Ovary (tissue), 9 donors: Measurements from ENCODE around the gene TENT4B. TPM values are rescaled to one million over a fixed set of nuclear protein-coding genes. Genes with fewer than 3 reads are reported as not detected.

Experiments used
- DNase-seq, 5 donors: peaks; one replicate each; pipeline ENCODE4 v3.0.0-alpha.2; 2019 to 2020
- H3K27ac ChIP-seq, 2 donors: fragments of 200-600 bp; one replicate each; pipeline versions ENCODE4 v1.5.1 to v1.8.0; 2019 to 2022
- H3K27me3 ChIP-seq: fragments of 200-600 bp; one replicate; pipeline ENCODE4 v1.8.0; 2022
- H3K36me3 ChIP-seq: fragments of 200-600 bp; sonication (generic); one replicate; pipeline ENCODE4 v1.5.1; 2019
- H3K4me1 ChIP-seq: one replicate; pipeline ENCODE4 v1.8.1; 2013; ENCODE audit warnings: mild to moderate bottlenecking, moderate library complexity; ENCODE audit not compliant: insufficient read depth
- H3K4me3 ChIP-seq: fragments of 200-600 bp; sonication (generic); one replicate; pipeline ENCODE4 v1.5.1; 2017
- H3K9me3 ChIP-seq, 2 donors: fragments of 200-600 bp in 1 of 2; sonication (generic) in 1 of 2; one replicate each; pipeline versions ENCODE4 v1.5.1 to v1.8.1; 2013 to 2019; ENCODE audit warnings: mild to moderate bottlenecking in 1 of 2, moderate library complexity in 1 of 2
- CTCF ChIP-seq, 3 donors: fragments of 450-650 bp in 2 of 3; fragments of 200-600 bp in 1 of 3; IDR thresholded peaks; one replicate each; pipeline versions ENCODE4 v1.5.1 to v1.8.0; 2016 to 2022; ENCODE audit warnings: antibody characterized with exemption in 3 of 3, mild to moderate bottlenecking in 1 of 3
- EP300 ChIP-seq: sonication (generic); formaldehyde crosslinking; IDR thresholded peaks from one replicate; pipeline ENCODE4 v1.6.1; 2017; ENCODE audit warnings: antibody characterized with exemption
- POLR2A ChIP-seq: fragments of 450-650 bp; IDR thresholded peaks from one replicate; pipeline ENCODE4 v1.6.1; 2017; ENCODE audit warnings: antibody characterized with exemption, mild to moderate bottlenecking, moderate library complexity
- WGBS, 3 donors: extraction: QIAGEN DNeasy Blood & Tissue Kit in 1 of 3; methylation state at CpG; one replicate each; pipeline versions ENCODE4 v1.1.5 to v1.1.7; 2013 to 2017; 5-methylcytosine and 5-hydroxymethylcytosine counted together
- intact Hi-C, 4 donors: fragments of 100-400 bp; cut with DNase I; formaldehyde crosslinking; loops; one replicate each; pipeline versions ENCODE4 v1.11.0 to v1.15.1; 2022 to 2023
- polyA plus RNA-seq, 2 donors: library from polyadenylated mRNA; stranded (reverse); fragments of 200-250 nt in 1 of 2; fragments of 350-450 nt in 1 of 2; fragmentation: Illumina TruSeq in 1 of 2; extraction: RNeasy Lipid Tissue Mini Kit (QIAGEN cat#74804) in 1 of 2; gene quantifications; one replicate each; pipeline ENCODE4 v1.2.3, GENCODE V29; 2013 to 2014
- total RNA-seq, 7 donors: library from RNA; depleted of rRNA in 2 of 7; stranded (reverse); fragments of >200 nt in 2 of 7; fragmentation: NEBNext Ultra II Directional in 3 of 7; extraction: Animal tissue kit (Norgen Biotek cat#: 25700) in 3 of 7; gene quantifications; one replicate each; pipeline versions ENCODE4 v1.1.0 to v1.2.4, GENCODE V29; 2016 to 2023
- donor health status: DM: no; HTN: no; CAD: no; lungs with moderate emphysema.
- donor health status: DM: no; HTN: no; CAD: no.
- donor health status: Bipolar disorder and iron deficiency.
- donor health status: DM: yes; HTN: yes; CAD: no.
- donor health status: DM: no; HTN: no; CAD: no.
- donor health status: DM: yes; HTN: yes; CAD: no.

The TENT4B gene
- total and polyA plus RNA-seq, 9 donors = 5.3 to 17.7 (median 12.3) TPM

DNA sequence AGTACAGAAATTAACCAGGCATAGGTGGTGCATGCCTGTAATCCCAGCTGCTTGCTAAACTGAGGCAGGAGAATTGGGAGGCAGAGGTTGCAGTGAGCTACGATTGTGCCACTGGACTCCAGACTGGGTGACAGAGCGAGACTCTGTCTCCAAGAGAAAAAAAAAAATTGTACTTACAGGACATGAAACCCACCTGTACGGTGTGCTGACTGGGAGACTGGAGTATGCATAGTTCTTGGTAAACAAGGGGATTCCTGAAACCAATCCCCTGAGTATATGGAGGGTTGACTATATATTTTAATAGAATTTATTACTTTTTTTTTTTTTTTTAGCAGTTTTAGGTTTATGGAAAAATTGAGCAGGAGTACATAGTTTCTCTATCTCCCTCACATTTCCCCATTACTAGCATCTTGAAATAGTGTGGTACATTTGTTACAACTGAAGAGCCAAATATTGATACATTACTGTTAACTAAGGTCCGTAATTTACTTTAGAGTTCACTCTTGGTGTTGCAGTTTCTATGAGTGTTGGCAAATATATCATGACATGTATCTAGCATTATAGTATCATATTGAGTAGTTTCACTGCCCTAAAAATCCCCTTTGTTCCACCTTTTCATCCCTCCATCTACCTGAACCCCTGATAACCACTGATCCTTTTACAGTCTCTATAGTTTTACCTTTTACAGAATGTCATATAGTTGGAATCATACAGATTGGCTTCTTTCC lies 19.3 kb downstream of the TENT4B start:
- H3K27me3 ChIP-seq = no peaks in the 10 kb centered on the region
- H3K36me3 ChIP-seq = no peaks in the 10 kb centered on the region
- no peaks in the 10 kb centered on the region for H3K9me3 ChIP-seq
- H3K4me3 ChIP-seq = no peak overlapping the region
- H3K27ac ChIP-seq = no peak overlapping the region
- TF ChIP-seq POLR2A = no peak
- TF ChIP-seq EP300 = no peak
- no peak for TF ChIP-seq CTCF (IDR thresholded peaks at IDR 0.05)
- H3K4me1 ChIP-seq = peaks cover 3% of the 10 kb centered on the region
- DNase-seq = no peak
- 69 to 70% (median 70%) methylated on average over 4 of the region's 4 CpGs for WGBS, 3 donors
- intact Hi-C loops = no loop called here

GRCh38 chr16:50173316-50173715 lies 20.2 kb downstream of the TENT4B start:
- Histone ChIP-seq H3K4me1 (peaks cover 1% of the 10 kb centered on the region), H3K27me3 (no peaks in the 10 kb centered on the region), H3K27ac (no peak overlapping the region), H3K9me3 (no peaks in the 10 kb centered on the region), H3K36me3 (no peaks in the 10 kb centered on the region), H3K4me3 (no peak overlapping the region)
- intact Hi-C loops = no loop called here
- WGBS, 3 donors = 77 to 84% (median 81%) methylated on average over 5 of the region's 5 CpGs
- TF ChIP-seq POLR2A = no peak
- no peak for TF ChIP-seq EP300
- no peak for TF ChIP-seq CTCF (IDR thresholded peaks at IDR 0.05)
- DNase-seq = no peak

DNA sequence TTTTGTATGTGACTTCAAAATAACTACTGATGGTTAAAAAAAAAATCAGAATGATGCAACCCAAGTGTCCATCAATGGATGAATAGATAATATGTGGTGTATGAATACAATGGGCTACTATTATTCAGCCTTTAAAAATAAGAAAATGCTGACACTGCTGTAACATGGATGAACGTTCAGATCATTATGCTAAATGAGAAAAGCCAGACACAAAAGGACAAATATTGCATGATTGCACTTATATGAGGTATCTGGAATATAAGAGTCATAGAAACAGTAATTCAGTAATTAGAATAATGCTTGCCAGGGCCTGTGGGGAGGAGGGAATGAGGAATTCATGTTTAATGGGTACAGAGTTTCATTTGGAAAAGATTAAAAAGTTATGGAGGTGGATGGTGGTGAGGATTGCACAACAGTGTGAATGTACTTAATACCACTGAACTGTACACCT lies 25.4 kb downstream of the TENT4B start:
- Histone ChIP-seq H3K36me3 (no peaks in the 10 kb centered on the region), H3K27ac (no peak overlapping the region), H3K4me3 (no peak overlapping the region), H3K4me1 (peaks cover 5% of the 10 kb centered on the region), H3K9me3 (no peaks in the 10 kb centered on the region), H3K27me3 (no peaks in the 10 kb centered on the region)
- no peak for TF ChIP-seq POLR2A
- TF ChIP-seq CTCF (IDR thresholded peaks at IDR 0.05) = no peak
- TF ChIP-seq EP300 = no peak
- DNase-seq = no peak
- intact Hi-C loops = no loop called here
- WGBS, 3 donors = 78 to 82% (median 79%) methylated on average over 1 of the region's 1 CpG

- no peak overlapping the region for H3K27ac ChIP-seq
- H3K4me3 ChIP-seq = no peak overlapping the region
- no peak for DNase-seq
- TF ChIP-seq CTCF (IDR thresholded peaks at IDR 0.05) (no peak), POLR2A (no peak)
- H3K27me3 ChIP-seq = no peaks in the 10 kb centered on the region
- peaks cover 12% of the 10 kb centered on the region for H3K4me1 ChIP-seq
- no peaks in the 10 kb centered on the region for H3K36me3 ChIP-seq
- no peaks in the 10 kb centered on the region for H3K9me3 ChIP-seq
- intact Hi-C loops = no loop called here
Measured at GRCh38 chr16:50182441-50182840, 29.3 kb downstream of the TENT4B start.
